GM21528 (cell line): ENCODE results near the gene RNASE13.
"Not testable (repeated sequence)": the region's sequence is repeated elsewhere in the genome, so short reads cannot be mapped to it uniquely, and the experiment has no call there.

Source experiments
- ATAC-seq: cut with Tn5 transposase; IDR thresholded peaks from one replicate; pipeline ENCODE4 v1.9.1; 2021; ENCODE audit warnings: mild to moderate bottlenecking, moderate library complexity; ENCODE audit not compliant: unreplicated experiment, low FRiP score

Gene RNASE13

DNA sequence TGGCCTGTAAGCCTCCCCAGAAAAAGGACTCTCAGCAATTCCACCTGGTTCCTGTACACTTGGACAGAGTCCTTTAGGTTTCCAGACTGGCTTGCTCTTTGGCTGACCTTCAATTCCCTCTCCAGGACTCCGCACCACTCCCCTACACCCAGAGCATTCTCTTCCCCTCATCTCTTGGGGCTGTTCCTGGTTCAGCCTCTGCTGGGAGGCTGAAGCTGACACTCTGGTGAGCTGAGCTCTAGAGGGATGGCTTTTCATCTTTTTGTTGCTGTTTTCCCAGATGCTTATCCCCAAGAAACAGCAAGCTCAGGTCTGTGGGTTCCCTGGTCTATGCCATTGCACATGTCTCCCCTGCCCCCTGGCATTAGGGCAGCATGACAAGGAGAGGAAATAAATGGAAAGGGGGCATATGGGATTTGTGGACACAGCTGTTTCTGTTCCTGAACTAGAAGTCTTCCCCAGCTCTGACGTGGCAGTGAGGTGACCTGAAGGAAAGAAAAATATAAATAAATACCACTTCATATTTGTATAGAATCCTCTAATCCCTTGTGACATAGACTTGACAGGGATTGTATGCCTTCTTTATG lies 8.9 kb upstream of the RNASE13 start:
- no peak for ATAC-seq

DNA sequence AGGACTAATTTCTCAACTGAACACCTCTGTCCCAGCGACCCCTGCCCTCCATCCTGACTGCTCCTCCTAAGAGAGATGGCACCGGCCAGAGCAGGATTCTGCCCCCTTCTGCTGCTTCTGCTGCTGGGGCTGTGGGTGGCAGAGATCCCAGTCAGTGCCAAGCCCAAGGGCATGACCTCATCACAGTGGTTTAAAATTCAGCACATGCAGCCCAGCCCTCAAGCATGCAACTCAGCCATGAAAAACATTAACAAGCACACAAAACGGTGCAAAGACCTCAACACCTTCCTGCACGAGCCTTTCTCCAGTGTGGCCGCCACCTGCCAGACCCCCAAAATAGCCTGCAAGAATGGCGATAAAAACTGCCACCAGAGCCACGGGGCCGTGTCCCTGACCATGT lies 8.3 kb upstream of the RNASE13 start:
- no peak for ATAC-seq

- ATAC-seq, result no peak
Measured at GRCh38 chr14:21041676-21042433, 7.2 kb upstream of the RNASE13 start, which contains the start of gene RNASE7. RNASE7 (plus strand) TSS chr14:21042362; CDS start chr14:21042993, 631 bp downstream.

- ATAC-seq, result not testable (repeated sequence)
Measured at GRCh38 chr14:21040941-21041340, 6.3 kb upstream of the RNASE13 start.

GRCh38 chr14:21040370-21040925 lies 5.8 kb upstream of the RNASE13 start:
- ATAC-seq, result no peak

DNA sequence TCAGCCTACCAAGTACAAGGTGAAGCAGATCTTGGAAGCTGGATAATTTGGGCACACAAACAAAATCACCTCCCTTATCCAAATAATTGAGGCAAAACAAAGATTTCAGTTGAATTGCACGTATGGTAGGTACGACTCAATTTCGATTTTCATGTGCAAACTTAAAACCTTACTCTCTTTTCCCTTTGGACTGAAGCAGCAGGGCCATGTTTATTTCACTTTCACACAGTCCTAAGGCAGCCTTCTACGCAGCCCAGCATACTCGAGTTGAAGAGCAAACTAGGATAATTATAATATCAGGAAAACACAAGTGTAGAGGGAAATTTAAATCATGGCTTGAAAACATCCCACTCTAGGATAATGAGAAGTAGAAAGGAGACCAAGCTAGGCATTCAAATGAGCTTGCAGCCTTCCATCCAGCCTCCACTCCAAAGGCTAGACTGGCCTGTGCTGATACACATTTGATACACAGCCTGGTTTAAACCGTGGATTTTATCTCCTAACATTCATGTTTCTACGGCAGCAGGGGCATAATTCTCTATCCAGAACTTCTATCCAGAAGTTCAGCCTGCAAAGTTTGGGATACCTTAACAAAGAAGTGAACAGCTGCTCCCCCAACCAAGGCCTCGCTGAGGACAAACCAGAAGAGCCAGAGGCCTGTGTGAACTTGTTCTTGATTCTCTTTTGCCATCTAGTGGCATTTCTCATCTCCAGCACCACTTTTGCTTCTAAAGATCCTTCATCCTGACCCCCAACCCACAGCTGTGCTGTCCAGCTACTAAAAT lies 5.2 kb upstream of the RNASE13 start:
- ATAC-seq, result no peak

- no peak for ATAC-seq
Measured at GRCh38 chr14:21038441-21039422, 4.1 kb upstream of the RNASE13 start.

DNA sequence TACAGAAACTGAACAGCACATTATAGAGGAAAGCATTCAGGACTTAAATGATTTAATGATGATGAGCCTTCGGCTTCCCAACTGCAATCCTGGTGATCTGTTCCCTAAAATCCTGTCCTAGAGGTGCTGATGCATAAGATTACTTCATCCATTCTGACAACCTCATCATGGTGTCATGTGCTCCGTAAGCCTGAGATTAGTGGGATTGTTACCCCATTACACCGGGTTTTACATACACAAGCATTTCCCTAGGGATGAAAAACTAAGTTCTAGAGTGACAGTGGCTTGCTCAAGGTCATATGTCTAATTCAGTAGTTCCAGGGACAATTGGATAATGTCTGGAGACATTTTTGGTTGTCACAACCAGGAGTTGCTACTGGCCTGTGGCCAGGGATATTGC lies 2.5 kb upstream of the RNASE13 start:
- no peak for ATAC-seq

- ATAC-seq, result no peak
Measured at GRCh38 chr14:21036751-21037150, 2.1 kb upstream of the RNASE13 start.

DNA sequence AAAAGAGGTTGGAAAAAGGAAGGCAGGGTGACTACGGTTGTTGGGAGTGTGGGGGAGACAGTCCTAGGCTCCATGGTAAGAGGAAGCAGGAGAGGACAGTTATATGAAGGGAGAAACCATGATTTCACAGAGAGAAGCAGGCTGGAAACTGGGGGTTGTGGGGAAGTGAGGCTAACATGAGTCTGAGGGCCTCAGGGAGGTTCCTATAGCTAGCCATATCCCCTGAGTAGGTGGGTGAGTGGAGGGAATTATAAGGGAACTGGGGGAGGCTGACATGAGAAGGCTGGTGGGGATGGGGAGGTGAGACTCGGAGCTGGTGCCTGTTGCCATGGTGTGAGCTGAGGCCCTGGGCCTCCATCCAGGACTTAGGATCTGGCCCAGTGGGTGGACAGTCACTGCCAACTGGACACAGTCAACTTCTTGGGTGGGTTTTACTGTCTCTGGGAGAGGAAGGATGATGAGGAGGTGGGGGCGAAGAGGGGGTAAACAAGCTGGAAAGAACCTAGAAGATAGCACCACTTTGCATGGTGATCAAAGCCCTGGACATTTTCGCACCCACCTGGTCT lies 1.4 kb downstream of the RNASE13 start:
- no peak for ATAC-seq

- ATAC-seq, result no peak
Measured at GRCh38 chr14:21032326-21033132, 2.1 kb downstream of the RNASE13 start.

GRCh38 chr14:21030531-21030930 lies 4.1 kb downstream of the RNASE13 start:
- no peak for ATAC-seq

GRCh38 chr14:21029917-21030316 lies 4.7 kb downstream of the RNASE13 start, which contains the start of gene TPPP2:
TPPP2 (plus strand) TSS chr14:21030217; CDS start chr14:21030582, 365 bp downstream.
- no peak for ATAC-seq

GRCh38 chr14:21026988-21027315 lies 7.7 kb downstream of the RNASE13 start:
- ATAC-seq, result no peak

DNA sequence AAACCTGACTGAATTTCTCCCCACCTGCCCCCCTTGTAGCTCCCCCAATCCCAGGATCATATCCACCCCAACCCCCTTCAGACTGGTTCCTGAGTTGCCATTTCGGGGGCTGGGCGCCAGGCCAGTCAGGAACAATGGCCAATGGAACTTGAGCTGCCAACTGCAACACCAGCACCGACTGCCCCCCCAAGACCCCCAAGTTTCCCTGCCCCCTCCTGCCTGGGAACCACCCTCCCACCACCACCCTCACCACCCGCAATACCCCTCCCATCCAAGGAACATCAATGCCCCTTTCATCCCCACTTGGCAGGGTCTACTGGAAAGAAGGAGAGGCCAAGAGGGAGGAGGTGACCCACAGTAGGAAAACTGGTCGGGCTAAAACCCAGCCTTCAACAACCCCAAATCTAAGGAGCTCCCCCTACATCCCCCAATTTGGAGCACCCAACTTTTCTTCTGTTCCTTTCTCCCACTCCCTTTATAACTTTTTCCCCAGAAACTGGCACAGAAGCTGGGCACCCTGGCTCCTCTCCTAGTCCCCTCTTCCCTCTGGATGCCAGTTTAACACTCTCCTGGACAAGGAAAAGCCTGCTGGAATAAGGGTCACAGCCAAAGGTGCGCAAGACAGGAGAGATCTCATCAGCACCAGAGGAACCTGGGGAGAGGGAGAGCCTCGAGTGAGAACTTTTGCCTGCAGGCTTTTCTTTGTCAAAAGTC lies 8.2 kb downstream of the RNASE13 start:
- no peak for ATAC-seq

DNA sequence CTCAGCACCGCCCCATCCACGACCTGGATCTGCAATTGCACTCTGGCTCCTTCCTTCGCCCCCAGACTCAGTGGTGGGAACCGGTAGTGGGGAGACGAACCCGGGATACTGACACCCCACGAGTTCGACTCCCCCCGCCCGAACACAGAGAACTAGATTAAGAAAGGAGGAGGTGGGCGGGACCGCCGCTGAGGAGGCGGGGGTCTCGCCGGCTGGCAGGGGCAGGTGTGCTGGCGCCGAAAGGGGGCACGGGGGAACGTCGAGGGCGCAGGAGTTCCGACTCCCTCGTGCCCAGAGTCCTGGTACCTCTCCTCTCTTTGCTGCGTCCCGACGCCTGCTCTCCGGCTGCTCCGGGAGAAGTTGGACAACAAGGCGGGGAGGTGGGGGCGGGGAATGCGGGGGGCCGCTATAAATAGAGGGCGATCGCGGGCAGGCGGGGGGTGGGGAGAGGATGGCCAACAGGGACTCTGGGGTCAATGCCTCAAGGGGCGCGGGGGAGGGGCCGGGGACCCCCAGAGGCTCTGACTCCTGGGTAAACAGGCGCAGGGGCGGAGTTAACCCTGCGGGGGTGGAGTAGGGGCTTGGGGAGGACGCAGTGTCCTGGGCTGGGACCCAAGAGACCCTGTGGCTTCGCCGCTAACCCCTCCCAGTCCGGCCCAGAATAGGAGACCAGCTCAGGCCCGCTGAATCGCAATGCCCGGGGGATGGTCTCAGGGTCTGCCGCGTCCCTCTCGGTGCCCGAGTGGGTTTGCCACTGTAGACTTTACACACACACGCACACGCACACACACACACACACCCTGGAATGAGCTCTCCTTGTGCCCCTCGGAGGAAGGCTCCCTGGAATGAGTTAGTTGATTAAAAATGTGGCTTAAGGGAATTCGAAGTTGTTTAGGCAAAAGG lies 9.0 kb downstream of the RNASE13 start:
- ATAC-seq, result no peak
